ENCODE results near the gene DBI.
"Not testable (repeated sequence)": the region's sequence is repeated elsewhere in the genome, so short reads cannot be mapped to it uniquely, and the experiment has no call there.

Gene DBI

DNA sequence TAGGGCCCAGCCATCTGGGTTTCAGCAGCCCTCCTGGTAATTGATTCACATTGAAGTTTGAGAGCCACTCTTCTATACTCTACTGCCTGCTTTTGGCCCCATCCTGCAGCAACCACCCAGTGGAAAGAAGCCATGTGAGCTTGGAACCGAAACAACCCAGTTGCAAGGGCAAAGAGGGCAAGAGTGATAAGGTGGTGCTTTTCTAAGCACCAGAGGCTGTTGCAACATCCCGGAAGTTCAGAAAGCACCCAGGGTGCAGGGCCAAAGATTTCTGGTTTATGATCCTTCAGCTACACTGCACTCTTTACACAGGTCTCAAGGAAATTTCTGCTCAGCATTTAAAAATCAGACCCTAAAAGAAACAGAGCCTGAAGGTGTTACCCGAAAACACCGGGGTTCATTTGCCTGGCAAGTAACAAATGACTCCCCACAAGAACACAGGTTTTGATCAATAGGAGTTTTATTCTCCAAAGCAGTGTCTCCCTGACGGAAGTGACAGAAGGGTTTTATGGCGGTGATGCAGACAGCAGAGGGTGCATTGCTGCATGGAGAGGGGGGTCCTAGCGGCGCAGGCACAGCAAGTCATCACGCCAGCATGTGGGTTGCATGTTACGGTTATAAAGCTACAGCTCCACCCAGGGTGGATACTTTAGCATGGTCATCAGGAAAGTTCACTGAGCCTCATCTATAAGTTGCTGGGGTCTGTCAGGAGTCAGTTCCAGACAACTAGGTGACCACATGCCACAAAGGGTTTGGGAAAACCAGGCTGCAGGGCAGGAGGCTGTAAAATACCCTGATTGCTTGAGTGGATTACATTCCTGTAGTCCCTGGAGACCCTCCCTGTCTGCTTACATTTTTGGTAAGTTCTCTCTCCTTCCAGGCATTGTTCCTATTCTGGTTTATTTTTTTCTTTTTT is 36.1 kb downstream of the DBI start:
- DNase-seq: no peak

DNA sequence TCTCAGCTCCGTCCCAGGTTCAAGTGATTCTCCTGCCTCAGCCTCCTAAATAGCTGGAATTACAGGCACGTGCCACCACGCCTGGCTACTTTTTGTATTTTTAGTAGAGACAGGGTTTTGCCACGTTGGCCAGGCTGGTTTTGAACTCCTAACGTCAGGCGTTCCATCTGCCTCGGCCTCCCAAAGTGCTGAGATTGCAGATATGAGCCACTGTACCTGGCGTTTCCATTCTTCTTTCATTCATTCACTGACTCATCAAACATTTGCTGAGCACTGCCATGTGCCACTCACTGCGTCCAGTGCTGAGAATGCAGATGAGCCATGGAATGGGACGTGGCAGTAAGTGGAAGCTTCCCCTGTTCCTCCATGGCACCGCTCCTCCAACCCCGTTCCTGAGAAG is 36.8 kb downstream of the DBI start:
- DNase-seq: not testable (repeated sequence)

GRCh38 chr2:119405151-119405550 is 38.4 kb downstream of the DBI start:
- DNase-seq: no peak

GRCh38 chr2:119407430-119408220 is 40.8 kb downstream of the DBI start:
- no peak for DNase-seq

GRCh38 chr2:119408221-119408619 is 41.4 kb downstream of the DBI start:
- no peak for DNase-seq

GRCh38 chr2:119409506-119409905 is 42.7 kb downstream of the DBI start:
- no peak for DNase-seq

GRCh38 chr2:119414894-119415293 is 48.1 kb downstream of the DBI start:
- no peak for DNase-seq

DNA sequence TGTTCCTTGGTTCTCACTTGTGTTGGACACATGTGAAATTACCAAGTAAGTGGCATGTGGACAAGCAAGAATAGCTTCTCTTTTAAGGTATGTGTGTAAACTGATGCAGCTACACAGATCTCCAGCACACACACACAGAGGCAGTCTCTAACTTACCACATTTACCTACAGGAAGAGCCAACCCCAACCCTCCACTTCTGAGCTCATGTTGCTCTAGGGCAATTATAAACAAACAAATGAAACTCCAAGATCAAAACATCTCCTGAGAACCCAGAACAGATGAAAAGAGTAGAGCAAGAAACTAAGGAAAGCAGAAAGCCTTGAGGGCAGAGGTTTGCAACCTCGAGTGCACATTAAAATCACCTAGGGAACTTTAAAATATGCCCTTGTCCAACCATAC is 48.9 kb downstream of the DBI start:
- DNase-seq: no peak

DNA sequence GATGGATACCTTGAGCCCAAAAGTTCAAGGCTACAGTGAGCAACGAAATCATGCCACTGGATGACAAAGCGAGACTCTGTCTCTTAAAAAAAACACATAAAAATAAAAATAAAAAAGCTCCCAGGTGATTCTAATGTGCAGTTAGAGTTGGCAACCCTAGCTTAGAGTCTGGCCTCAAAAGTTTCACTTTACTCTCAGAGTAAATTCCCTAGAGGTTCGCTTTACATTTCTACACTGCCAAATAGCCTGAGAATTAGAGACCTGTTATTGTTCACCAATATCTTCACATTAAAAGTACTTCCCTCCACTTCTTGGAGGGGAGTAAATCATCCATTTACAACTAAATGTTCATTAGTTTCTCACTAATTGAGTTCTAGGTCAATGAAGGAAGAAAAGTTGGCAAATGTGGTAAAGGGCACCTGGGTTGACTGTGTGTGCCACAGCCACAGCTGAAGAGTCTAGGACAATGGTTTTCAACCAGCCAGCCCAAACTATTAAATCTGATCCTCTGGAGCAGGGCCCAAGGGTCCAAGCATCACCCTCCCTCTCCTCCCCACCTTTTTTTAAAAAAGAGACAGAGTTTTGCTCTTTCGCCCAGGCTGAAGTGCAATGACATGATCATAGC is 49.6 kb downstream of the DBI start:
- no peak for DNase-seq

DNA sequence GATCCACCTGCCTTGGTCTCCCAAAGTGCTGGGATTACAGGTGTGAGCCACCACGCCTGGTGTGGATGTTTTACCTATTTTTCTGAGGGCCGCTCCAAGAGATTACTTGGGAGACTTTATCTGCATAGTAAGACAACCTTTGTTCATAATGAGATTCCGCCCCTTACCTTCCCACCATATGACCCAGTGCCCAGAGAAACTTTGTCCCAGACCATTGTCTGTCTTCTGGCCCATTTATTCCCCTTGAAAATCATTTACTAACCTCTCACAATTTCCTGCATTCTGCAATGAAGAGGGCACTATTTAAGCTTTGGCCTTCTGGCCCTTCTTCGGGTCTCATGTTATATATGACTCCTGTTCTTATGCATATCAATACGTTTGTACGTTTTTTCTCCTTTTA is 51.1 kb downstream of the DBI start:
- DNase-seq: no peak

- DNase-seq: no peak
Measured at GRCh38 chr2:119419065-119419464, 52.3 kb downstream of the DBI start.

DNA sequence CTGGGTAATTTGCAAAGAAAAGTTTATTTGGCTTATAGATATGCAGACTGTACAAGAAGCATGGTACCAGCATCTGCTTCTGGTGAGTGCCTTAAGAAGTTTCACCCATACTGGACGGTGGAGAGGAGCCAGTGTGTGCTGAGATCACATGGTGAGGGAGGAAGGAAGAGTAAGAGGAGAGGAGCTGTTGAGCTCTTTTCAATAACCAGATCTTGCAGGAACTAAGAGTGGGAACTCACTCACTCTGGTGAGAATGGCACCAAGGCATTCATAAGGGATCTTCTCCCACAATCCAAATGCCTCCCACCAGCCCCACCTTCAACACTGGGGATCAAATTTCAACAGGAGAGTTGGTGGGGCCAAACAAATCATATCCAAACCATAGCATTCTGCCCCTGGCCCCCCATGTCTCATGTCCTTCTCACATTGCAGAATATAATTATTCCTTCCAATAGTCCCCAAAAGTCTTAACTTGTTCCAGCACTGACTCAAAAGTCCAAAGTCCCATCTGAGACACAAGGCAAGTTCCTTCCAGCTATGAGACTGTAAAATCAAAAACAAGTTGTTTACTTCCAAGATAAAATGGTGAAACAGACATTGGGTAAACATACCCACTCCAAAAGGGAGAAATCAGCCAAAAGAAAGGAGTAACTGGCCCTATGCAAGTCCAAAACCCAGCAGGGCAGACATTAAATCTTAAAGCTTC is 53.2 kb downstream of the DBI start:
- no peak for DNase-seq

- DNase-seq: no peak
Measured at GRCh38 chr2:119421304-119421703, 54.5 kb downstream of the DBI start.

- no peak for DNase-seq
Measured at GRCh38 chr2:119421741-119422140, 55.0 kb downstream of the DBI start.
